H1 (cell line): Measurements from ENCODE around the gene DLX2. TPM values are rescaled to one million over a fixed set of nuclear protein-coding genes. Genes with fewer than 3 reads are reported as not detected.

Source experiments
- ASH2L ChIP-seq: fragments of 200-600, 300-600 bp; sonication (generic); IDR thresholded peaks from one replicate; pipeline ENCODE4 v1.7.1; 2017; ENCODE audit warnings: low read length
- BACH1 ChIP-seq: IDR thresholded peaks from 2 replicates; pipeline ENCODE4 v1.6.1; 2012; ENCODE audit warnings: low read length, improper control_type of control experiment
- CBX5 ChIP-seq: fragments of 300-800, 300-1000 bp; sonication (generic); IDR thresholded peaks from 2 replicates; pipeline ENCODE4 v1.7.1; 2016; ENCODE audit warnings: antibody characterized with exemption, low read length, low read depth
- E2F6 ChIP-seq: IDR thresholded peaks from 2 replicates; pipeline ENCODE4 v1.6.1; 2012; ENCODE audit warnings: inconsistent platforms
- JUN ChIP-seq: IDR thresholded peaks from 2 replicates; pipeline ENCODE4 v1.6.1; 2011; ENCODE audit warnings: low read depth, mild to moderate bottlenecking, improper control_type of control experiment, low read length
- SP2 ChIP-seq: IDR thresholded peaks from 2 replicates; pipeline ENCODE4 v1.6.1; 2012; ENCODE audit warnings: mild to moderate bottlenecking, low read length, inconsistent platforms
- polyA plus RNA-seq, 7 experiments: library from polyadenylated mRNA; depleted of rRNA in 3 of 7; stranded (reverse) in 5 of 7; unstranded in 2 of 7; fragments of >200 nt in 5 of 7; fragments of 200-250 nt in 2 of 7; gene quantifications; 1 replicate in 5 of 7; 2 replicates in 1 of 7; 4 replicates in 1 of 7; pipeline versions ENCODE4 v1.2.1 to v1.2.3, GENCODE V29; 2011 to 2013; ENCODE audit warnings: missing spikeins in 2 of 7, mixed read lengths in 2 of 7
- total RNA-seq: library from RNA; stranded (reverse); fragmentation: NEBNext Ultra II Directional; extraction: Animal tissue kit (Norgen Biotek cat#: 25700); gene quantifications from 2 replicates; pipeline ENCODE4 v1.2.1, GENCODE V29; 2021
- TF ChIP-seq, protein P1 (sequence below): fragments of 300-600 bp; sonication (generic); IDR thresholded peaks from 2 replicates; pipeline ENCODE4 v1.7.1; 2012; ENCODE audit warnings: low read length, moderate library complexity, mild to moderate bottlenecking, inconsistent platforms; ENCODE audit not compliant: insufficient replicate concordance
- TF ChIP-seq, protein P2 (sequence below): IDR thresholded peaks from 2 replicates; pipeline ENCODE4 v1.6.1; 2011; ENCODE audit warnings: low read length, improper control_type of control experiment

Gene DLX2
- total and polyA plus RNA-seq, 2 of the 8 experiments (the other 6 are each of a cell fraction or from before 2014, with no cell fraction given), result 0.45 TPM; not detected in 1

- TF ChIP-seq, protein P1, sequence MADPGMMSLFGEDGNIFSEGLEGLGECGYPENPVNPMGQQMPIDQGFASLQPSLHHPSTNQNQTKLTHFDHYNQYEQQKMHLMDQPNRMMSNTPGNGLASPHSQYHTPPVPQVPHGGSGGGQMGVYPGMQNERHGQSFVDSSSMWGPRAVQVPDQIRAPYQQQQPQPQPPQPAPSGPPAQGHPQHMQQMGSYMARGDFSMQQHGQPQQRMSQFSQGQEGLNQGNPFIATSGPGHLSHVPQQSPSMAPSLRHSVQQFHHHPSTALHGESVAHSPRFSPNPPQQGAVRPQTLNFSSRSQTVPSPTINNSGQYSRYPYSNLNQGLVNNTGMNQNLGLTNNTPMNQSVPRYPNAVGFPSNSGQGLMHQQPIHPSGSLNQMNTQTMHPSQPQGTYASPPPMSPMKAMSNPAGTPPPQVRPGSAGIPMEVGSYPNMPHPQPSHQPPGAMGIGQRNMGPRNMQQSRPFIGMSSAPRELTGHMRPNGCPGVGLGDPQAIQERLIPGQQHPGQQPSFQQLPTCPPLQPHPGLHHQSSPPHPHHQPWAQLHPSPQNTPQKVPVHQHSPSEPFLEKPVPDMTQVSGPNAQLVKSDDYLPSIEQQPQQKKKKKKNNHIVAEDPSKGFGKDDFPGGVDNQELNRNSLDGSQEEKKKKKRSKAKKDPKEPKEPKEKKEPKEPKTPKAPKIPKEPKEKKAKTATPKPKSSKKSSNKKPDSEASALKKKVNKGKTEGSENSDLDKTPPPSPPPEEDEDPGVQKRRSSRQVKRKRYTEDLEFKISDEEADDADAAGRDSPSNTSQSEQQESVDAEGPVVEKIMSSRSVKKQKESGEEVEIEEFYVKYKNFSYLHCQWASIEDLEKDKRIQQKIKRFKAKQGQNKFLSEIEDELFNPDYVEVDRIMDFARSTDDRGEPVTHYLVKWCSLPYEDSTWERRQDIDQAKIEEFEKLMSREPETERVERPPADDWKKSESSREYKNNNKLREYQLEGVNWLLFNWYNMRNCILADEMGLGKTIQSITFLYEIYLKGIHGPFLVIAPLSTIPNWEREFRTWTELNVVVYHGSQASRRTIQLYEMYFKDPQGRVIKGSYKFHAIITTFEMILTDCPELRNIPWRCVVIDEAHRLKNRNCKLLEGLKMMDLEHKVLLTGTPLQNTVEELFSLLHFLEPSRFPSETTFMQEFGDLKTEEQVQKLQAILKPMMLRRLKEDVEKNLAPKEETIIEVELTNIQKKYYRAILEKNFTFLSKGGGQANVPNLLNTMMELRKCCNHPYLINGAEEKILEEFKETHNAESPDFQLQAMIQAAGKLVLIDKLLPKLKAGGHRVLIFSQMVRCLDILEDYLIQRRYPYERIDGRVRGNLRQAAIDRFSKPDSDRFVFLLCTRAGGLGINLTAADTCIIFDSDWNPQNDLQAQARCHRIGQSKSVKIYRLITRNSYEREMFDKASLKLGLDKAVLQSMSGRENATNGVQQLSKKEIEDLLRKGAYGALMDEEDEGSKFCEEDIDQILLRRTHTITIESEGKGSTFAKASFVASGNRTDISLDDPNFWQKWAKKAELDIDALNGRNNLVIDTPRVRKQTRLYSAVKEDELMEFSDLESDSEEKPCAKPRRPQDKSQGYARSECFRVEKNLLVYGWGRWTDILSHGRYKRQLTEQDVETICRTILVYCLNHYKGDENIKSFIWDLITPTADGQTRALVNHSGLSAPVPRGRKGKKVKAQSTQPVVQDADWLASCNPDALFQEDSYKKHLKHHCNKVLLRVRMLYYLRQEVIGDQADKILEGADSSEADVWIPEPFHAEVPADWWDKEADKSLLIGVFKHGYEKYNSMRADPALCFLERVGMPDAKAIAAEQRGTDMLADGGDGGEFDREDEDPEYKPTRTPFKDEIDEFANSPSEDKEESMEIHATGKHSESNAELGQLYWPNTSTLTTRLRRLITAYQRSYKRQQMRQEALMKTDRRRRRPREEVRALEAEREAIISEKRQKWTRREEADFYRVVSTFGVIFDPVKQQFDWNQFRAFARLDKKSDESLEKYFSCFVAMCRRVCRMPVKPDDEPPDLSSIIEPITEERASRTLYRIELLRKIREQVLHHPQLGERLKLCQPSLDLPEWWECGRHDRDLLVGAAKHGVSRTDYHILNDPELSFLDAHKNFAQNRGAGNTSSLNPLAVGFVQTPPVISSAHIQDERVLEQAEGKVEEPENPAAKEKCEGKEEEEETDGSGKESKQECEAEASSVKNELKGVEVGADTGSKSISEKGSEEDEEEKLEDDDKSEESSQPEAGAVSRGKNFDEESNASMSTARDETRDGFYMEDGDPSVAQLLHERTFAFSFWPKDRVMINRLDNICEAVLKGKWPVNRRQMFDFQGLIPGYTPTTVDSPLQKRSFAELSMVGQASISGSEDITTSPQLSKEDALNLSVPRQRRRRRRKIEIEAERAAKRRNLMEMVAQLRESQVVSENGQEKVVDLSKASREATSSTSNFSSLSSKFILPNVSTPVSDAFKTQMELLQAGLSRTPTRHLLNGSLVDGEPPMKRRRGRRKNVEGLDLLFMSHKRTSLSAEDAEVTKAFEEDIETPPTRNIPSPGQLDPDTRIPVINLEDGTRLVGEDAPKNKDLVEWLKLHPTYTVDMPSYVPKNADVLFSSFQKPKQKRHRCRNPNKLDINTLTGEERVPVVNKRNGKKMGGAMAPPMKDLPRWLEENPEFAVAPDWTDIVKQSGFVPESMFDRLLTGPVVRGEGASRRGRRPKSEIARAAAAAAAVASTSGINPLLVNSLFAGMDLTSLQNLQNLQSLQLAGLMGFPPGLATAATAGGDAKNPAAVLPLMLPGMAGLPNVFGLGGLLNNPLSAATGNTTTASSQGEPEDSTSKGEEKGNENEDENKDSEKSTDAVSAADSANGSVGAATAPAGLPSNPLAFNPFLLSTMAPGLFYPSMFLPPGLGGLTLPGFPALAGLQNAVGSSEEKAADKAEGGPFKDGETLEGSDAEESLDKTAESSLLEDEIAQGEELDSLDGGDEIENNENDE, result no peak
- TF ChIP-seq BACH1, result no peak
- TF ChIP-seq SP2, result no peak
- no peak for TF ChIP-seq E2F6
- TF ChIP-seq, protein P2, sequence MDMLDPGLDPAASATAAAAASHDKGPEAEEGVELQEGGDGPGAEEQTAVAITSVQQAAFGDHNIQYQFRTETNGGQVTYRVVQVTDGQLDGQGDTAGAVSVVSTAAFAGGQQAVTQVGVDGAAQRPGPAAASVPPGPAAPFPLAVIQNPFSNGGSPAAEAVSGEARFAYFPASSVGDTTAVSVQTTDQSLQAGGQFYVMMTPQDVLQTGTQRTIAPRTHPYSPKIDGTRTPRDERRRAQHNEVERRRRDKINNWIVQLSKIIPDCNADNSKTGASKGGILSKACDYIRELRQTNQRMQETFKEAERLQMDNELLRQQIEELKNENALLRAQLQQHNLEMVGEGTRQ, result no peak
- no peak for TF ChIP-seq CBX5
- TF ChIP-seq ASH2L, result no peak
- no peak for TF ChIP-seq JUN
- TF ChIP-seq, all 59 proteins: peak for 0
Observed at GRCh38 chr2:172049567-172050120, 53.1 kb downstream of the DLX2 start (continued).
